LoVo (cell line): Measurements from ENCODE around the gene ADSS2.

Experiments
- DNase-seq: peaks from one replicate; pipeline ENCODE4 v3.0.0-alpha.2; 2016; ENCODE audit warnings: low spot score

The ADSS2 gene

GRCh38 chr1:244445320-244446181, 6.2 kb downstream of the ADSS2 start:
- no peak for DNase-seq

DNA sequence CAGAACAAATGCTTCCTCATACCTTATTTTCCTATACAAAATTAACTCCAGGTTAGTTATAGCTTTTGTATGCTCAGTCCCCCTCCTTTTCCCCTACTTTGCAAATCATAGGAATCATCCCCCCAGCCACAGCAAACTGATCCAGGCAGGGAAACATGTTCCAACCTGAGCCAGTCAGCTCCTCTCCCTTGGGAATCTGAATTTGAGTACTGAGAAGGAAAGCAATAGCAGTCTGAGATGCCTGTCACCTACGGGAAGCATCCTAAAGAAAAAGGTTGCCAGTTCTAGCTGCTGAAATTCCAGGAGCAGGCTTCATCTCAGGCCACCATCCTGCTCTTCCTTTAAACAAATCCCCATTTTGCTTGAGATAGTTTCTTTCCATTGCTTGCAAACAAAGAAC, 6.9 kb downstream of the ADSS2 start:
- no peak for DNase-seq

GRCh38 chr1:244442850-244443249, 8.9 kb downstream of the ADSS2 start:
- no peak for DNase-seq

DNA sequence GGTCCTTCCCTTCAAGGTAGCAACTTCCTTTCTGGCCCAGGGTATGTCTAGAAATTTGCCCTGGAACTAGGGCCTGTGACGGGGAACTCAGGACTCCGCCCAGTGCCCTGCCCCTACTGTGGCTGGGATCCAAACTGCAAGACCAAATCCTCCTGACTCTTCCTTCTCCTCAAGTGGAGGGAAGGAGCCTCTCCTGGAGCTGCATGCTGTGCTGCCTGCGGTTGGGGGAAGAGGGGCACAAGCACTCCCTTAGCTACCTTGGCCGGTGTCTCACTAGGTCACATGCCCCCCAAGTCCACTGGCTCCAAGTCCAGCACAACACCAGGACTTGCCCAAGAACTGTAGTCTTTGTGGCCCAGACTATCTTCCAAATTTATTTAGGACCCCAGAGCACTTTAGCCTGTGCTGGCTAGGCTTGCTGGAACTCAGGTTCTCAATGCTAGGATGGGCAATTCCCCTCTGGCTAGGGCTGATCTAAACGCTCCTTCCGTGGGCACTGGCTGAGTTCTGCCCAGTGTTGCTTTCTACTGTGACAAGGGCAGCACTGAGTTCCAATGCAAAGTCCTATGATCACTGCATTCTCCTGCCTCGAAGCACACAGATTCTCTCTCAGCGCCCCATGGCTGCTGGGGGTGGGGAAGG, 12.2 kb downstream of the ADSS2 start:
- no peak for DNase-seq

DNA sequence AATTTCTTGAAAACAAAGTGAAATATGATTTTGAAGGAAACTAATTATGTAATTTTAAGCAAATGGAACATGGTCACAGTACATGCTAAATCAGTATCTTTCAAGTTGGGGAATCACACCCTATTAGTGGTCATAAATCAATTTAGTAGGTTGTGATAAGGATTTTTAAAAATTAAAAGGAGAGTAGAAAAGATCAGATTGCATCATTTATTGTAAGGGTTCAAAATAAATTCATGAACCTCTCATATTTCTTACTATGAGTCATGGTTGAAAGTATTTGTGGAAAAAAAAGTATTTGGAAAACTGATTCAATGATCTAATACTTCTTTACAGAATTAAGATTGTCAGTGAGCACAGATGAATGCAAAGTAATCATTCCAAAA, 14.6 kb downstream of the ADSS2 start:
- DNase-seq = no peak

DNA sequence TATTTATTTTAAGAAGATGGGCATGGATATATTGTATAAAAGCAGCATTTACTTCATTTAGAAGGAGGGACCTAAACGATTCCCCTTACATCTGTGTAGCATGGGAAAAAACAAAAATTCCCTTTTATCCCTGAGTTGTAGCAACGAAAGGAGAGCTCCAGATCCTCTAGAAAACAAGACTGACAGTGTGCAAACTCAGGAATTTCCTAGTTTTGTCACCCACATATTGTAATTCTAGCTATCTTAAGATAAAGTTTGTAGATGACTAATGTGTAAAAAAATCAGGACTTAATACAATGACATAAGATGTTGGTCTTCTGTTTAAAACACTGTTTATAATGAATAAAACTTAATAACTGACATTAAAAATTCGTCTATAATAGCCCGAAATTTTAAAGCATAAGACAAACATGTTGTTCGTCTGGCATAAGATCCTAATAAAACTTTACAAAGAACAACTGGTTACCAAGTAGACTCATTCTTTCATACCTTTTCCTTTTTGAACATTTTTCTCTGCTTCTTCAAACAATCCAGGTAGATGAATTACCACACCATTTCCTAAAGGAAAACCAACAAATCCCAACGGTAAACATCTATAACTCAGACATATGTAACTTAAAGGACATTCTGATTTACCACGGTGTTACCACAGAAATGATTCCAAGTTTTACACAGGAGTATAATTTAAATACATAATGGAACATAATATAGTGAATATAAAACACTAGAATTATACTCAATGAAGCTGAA, 15.2 kb downstream of the ADSS2 start:
- no peak for DNase-seq

DNA sequence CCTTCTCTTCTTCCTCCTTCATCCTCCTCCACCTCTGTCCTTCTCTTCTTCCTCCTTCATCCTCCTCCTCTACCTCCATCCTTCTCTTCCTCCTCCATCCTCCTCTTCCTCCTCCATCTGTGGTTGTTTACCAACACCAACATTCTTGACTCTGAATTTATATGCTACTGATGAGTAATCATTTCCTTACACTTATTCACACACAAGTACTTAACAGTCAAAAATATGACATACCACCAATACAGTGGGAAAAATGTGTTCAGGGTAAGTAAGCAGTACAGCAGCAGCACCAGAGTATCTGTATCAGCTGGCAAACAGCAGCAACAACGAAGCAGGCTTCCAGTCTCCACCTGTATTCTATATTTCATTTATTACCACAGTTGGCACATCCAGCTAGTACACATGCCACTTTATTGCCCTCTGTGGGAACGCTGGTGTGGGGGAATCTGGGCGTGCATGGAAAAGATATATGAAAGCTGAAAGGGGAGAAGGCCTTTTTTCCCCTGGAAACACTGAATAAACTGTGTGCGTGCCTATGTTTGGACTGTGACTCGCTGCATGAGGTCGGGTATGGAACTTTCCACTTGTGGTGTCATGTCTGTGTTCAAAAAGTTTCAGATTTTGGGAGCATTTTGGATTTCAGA, 16.0 kb downstream of the ADSS2 start:
- DNase-seq = no peak

- DNase-seq = no peak
Observed at GRCh38 chr1:244431166-244431565, 20.5 kb downstream of the ADSS2 start.

GRCh38 chr1:244429818-244430217, 21.9 kb downstream of the ADSS2 start:
- DNase-seq = no peak

DNA sequence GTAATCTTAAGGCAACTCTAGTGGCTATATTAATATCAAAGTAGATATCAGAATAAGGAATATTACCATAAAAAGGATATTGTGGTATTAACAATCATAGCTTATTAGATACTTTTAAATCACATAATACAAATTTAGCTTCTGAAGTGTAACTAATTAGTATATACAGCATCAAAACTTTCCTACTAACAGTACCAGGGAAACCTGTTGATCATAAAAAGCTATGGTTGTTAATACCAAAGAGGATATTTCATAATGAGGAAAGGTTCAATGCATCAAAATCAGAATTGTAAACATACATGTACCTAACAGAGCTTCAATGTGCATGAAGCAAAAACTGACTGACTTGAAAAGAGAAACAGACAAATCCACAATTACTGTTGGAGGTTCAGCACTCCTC, 24.1 kb downstream of the ADSS2 start:
- DNase-seq = no peak

DNA sequence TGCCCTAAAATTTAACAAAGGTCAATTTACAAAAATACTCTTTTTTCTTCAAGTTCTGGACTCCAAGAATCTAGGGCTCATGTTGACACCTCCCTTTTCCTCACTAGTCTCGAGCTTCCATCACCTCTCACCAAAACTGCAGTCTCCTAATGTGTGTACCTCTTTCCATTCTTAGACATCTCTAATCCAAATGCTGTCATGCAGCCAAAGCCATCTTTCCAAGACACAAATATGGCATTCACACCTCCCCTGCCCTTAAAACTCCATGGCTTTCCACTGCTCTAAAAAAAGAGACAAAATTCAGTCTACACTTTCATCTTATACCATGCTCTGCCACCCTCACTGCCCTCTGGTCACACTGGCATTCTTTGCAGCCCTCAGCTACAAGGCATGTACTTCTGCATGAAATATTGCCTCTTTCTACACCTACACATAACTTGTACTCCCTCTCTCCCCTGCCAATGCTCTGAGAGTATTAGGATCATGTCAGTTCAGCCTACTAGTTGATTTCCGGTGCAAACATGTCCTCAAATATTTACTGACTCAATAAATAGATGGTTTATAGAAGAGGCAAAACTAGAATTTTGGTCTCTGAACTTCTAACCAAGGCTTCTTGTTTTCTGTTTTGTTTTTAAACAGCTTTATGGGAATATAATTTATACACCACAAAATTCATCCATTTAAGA, 26.9 kb downstream of the ADSS2 start:
- DNase-seq = no peak

DNA sequence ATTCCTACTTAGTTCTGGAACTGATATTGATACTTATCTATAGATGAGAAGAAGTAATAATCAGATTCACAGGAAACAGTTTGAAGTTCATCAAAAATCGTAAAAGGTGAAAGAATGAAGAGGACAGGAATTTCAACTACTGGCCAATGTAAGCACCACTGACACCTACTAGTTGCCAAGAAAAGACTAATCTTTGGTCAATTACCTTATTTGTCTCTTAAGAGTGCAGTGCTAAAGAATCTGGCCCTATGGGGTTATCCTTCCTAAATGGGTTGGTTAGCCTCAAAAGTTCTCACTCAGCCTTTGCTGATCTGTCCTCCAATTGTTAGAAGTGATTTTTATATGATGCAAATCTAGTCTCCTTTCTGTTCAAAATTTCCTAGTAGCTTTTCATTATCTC, 29.5 kb downstream of the ADSS2 start:
- DNase-seq = no peak

GRCh38 chr1:244419024-244419423, 32.7 kb downstream of the ADSS2 start:
- DNase-seq = no peak

DNA sequence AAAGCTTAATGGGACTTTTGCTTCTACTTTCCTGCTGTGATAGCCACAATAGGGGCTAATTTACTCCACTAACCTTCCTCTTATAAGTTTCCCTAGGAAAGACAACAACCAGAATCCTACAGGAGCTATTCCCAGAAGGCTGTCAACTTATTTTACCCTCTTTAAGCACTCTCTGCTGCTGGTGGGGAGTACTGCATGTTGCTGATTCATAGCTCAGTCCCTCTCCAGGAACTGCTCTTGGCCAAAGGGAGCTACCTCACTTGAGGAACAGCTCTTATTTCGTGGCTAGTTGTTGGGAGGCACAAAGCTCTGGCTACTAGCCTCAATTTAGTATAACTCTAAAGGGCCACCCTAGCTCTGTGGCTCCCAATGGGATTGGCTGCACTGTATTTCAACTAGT, 37.2 kb downstream of the ADSS2 start:
- no peak for DNase-seq

- no peak for DNase-seq
Observed at GRCh38 chr1:244413736-244414135, 38.0 kb downstream of the ADSS2 start.

- no peak for DNase-seq
Observed at GRCh38 chr1:244412176-244412575, 39.5 kb downstream of the ADSS2 start.

GRCh38 chr1:244409701-244410100, 42.0 kb downstream of the ADSS2 start:
- DNase-seq = no peak

DNA sequence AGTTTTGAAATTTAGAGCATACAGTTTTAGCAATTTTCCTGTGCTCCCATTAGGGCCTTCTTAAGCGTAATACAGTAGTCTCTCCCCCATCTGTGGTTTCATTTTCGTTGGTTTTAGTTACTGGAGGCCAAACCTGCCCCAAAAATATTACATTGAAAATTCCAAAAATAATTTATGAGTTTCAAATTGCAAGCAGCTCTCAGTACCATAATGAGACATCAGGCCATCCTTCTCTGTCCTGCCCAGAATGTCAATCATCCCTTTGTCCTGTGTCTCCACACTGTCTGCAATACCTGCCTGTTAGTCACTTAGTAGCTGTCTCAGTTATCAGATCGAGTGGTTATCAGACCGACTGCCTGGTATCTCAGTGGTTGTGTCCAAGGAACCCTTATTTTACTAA, 45.4 kb downstream of the ADSS2 start:
- DNase-seq = no peak

DNA sequence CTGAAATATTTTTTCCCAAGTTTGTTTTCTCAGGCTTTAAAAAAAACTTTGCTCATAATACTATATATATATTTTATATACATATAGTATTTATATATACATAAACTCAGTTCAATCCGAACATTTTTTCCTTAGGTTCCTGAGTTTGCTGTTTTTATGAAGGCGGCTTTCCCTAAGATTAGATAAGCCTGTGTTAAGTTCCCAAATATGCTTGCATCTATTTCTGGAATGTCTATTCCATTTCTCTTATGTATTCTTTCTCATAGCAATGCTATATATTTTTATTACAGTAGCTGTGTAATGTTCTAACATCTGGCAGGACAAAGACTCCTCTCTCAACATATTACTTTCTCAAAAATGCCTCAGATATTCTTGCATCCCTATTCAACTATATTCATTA, 45.9 kb downstream of the ADSS2 start:
- no peak for DNase-seq

DNA sequence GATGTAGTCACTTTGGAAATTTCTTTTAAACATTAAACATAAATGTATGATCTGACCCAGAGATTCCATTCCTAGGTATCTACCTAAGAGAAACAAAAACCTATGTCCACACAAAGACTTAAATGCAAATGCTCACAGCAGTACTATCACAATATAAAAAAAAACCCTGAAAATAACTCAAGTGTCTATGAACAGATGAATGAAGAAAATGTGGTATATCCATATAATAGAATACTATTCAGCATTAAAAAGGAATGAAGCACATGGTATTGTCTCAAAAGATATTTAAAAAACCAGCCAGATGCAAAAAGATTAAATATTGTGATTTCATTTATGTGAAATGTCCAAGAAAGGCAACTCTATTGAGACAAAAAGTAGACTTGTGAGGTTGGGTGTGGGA, 48.3 kb downstream of the ADSS2 start:
- DNase-seq = no peak

DNA sequence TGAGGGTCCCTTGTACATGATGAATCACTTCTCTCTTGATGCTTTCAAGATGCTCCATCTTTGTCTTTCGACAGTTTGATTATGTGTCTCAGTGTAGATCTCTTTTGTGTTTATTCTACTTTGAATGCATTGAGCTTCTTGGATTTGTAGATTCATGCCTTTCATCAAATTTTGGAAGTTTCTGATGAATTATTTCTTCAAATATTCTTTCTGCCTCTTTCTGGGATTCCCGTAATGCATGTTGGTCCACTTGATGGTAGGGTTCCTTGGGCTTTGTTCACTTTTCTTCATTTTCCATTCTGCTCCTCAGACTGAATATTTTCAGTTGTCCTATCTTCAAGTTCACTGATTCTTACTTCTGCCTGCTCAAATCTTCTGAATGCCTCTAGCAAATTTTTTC, 50.7 kb downstream of the ADSS2 start:
- DNase-seq = no peak

- no peak for DNase-seq
Observed at GRCh38 chr1:244397131-244397530, 54.6 kb downstream of the ADSS2 start.
